Measurements from ENCODE around the gene PKP4. TPM values are rescaled to one million over a fixed set of nuclear protein-coding genes. Genes with fewer than 3 reads are reported as not detected.

The PKP4 gene
- total and polyA plus RNA-seq, 7 donors, result 6.8 to 23.8 (median 18.0) TPM

DNA sequence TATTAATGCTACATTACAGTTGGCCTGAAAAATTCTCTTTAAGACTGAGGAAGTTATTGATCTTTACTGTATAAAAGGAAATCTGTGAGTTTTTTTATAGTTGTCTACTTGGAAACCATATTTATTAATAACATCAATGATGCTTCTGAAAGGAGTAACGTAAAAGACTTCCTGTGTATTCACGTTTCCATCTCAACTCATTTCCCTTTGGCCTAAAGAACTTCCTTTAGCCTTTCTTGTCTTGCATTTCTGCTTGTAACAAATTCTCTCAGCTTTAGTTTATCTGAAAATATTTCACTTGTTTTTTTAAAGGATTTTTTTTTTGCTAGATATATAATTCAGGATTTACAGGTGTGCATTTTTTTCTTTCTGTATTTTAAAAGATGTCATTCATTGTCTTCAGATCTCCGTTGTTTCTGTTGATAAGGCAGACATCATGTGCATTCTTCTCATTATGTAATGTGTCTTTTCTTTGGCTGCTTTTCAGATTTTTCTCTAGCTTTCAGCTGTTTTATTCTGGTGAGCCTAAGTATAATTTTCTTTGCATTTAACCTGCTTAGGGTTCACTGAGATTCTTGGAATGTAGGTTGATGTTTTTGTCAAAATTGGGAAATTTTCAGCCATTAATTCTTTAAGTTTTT is 179.3 kb downstream of the PKP4 start:
- TF ChIP-seq, protein P1, sequence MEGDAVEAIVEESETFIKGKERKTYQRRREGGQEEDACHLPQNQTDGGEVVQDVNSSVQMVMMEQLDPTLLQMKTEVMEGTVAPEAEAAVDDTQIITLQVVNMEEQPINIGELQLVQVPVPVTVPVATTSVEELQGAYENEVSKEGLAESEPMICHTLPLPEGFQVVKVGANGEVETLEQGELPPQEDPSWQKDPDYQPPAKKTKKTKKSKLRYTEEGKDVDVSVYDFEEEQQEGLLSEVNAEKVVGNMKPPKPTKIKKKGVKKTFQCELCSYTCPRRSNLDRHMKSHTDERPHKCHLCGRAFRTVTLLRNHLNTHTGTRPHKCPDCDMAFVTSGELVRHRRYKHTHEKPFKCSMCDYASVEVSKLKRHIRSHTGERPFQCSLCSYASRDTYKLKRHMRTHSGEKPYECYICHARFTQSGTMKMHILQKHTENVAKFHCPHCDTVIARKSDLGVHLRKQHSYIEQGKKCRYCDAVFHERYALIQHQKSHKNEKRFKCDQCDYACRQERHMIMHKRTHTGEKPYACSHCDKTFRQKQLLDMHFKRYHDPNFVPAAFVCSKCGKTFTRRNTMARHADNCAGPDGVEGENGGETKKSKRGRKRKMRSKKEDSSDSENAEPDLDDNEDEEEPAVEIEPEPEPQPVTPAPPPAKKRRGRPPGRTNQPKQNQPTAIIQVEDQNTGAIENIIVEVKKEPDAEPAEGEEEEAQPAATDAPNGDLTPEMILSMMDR (IDR thresholded peaks at IDR 0.05), result no peak
- Histone ChIP-seq H3K36me3 (ENCODE audit: insufficient read depth in 1 of 2, low read depth in 1 of 2) (peaks cover 0 to 27% of the 10 kb centered on the region in 2 donors), H3K4me3 (no peak overlapping the region), H3K27me3 (ENCODE audit: insufficient read depth in 3 of 3, low read length in 2 of 3) (no peaks in the 10 kb centered on the region), H3K4me1 (no peaks in the 10 kb centered on the region), H3K9me3 (no peaks in the 10 kb centered on the region), H3K27ac (no peak overlapping the region)
- ATAC-seq (no peak), DNase-seq (no peak)
- intact Hi-C loops (cut with DNase I), result no loop called here
- WGBS, 3 donors, result 60 to 75% (median 69%) methylated on average over 3 of the region's 3 CpGs

DNA sequence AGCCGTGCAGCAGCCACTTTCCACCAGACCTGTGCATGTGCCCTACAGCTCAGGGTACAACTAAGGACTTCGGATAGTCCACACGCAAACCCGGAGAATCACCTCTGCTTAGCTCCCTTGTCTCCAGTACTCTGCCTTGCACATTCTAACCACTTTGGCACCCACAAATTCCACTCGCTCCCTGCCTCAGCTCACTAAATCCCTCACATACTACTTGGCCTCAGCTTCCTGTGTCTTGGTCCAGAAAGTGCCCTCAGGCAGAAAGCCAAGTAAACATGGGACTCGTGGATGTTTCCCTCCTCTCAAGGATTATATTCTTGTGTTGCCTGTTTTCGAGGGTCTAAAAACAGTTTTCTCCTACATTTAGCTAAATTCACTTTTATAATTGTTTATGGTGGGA is 180.6 kb downstream of the PKP4 start:
- no peaks in the 10 kb centered on the region for H3K27me3 ChIP-seq (ENCODE audit: insufficient read depth in 3 of 3, low read length in 2 of 3)
- peaks cover 2 to 22% of the 10 kb centered on the region in 2 donors for H3K36me3 ChIP-seq (ENCODE audit: insufficient read depth in 1 of 2, low read depth in 1 of 2)
- TF ChIP-seq, protein P1 (IDR thresholded peaks at IDR 0.05), result no peak

DNA sequence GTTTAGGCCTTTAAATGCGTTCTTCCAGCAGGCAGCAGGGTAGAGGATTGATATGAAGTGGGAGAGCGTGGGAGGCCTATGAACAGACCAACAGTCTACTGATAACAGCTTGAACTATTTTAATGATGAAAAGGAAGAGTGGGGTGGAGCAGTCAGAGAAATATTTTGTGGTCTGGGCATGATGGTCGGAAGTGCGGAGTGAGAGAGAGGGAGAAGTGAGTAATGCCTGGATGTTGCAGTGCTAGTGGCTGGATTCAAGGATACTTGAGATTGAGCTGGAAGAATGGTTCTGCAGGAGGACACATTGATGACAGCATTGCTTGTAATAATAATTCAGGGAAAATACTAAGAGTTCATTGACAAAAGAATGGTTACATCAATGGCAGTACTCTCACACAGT is 187.4 kb downstream of the PKP4 start:
- Histone ChIP-seq H3K27me3 (ENCODE audit: insufficient read depth in 3 of 3, low read length in 2 of 3) (no peaks in the 10 kb centered on the region), H3K9me3 (no peaks in the 10 kb centered on the region), H3K27ac (no peak overlapping the region), H3K36me3 (ENCODE audit: insufficient read depth in 1 of 2, low read depth in 1 of 2) (peaks cover 5 to 9% of the 10 kb centered on the region in 2 donors), H3K4me3 (no peak overlapping the region), H3K4me1 (no peaks in the 10 kb centered on the region)
- intact Hi-C loops (cut with DNase I), result no loop called here
- DNase-seq (no peak), ATAC-seq (no peak)
- TF ChIP-seq, protein P1 (IDR thresholded peaks at IDR 0.05), result no peak
- 73 to 74% (median 74%) methylated on average over 4 of the region's 4 CpGs for WGBS, 3 donors

More for the DNA sequence above, 180.6 kb downstream of the PKP4 start:
- Histone ChIP-seq H3K9me3 (no peaks in the 10 kb centered on the region), H3K4me3 (no peak overlapping the region), H3K4me1 (no peaks in the 10 kb centered on the region), H3K27ac (no peak overlapping the region)
- no peak for ATAC-seq
- DNase-seq, result no peak
- intact Hi-C loops (cut with DNase I), result no loop called here
- WGBS, 3 donors, result 56 to 69% (median 62%) methylated on average over 7 of the region's 7 CpGs

DNA sequence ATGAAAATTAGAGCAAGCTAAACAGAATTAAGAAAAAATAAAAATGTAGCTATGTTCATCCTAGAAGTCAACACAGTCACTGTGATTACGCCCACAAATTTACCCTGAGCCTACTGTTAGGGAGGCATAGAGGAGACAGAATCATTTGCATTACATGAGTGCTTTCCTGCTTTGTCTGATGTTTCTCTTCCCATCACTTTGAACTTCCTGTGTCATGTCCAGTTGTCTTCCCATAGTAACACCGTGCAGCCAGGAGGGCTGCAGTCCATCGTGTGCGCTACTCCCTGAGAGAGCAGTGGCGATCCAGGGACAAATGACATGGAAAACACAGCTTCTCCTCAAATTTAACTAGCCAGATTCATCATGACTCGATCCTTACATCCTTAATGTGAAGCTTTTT is 188.5 kb downstream of the PKP4 start:
- no peaks in the 10 kb centered on the region for H3K9me3 ChIP-seq
- ATAC-seq, result no peak
- no peaks in the 10 kb centered on the region for H3K27me3 ChIP-seq (ENCODE audit: insufficient read depth in 3 of 3, low read length in 2 of 3)
- TF ChIP-seq, protein P1 (IDR thresholded peaks at IDR 0.05), result no peak
- H3K4me1 ChIP-seq, result no peaks in the 10 kb centered on the region
- intact Hi-C loops (cut with DNase I), result no loop called here
- H3K36me3 ChIP-seq (ENCODE audit: insufficient read depth in 1 of 2, low read depth in 1 of 2), result peaks cover 5 to 9% of the 10 kb centered on the region in 2 donors
- DNase-seq, result no peak
- WGBS, 3 donors, result 90 to 96% (median 95%) methylated on average over 6 of the region's 6 CpGs
- H3K4me3 ChIP-seq, result no peak overlapping the region
- H3K27ac ChIP-seq, result no peak overlapping the region
